NB4 (cell line): ENCODE data around the gene ERCC6L.

ENCODE experiments used
- MYC ChIP-seq: IDR thresholded peaks from 2 replicates; pipeline ENCODE4 v1.6.1; 2011; ENCODE audit warnings: low read depth, low read length
- TF ChIP-seq, protein P1 (sequence below): IDR thresholded peaks from one replicate; pipeline ENCODE4 v1.5.1; 2012; ENCODE audit warnings: low read depth, low read length
- TF ChIP-seq, protein P2 (sequence below): IDR thresholded peaks from 2 replicates; pipeline ENCODE4 v1.6.1; 2011; ENCODE audit warnings: low read depth, low read length

DNA sequence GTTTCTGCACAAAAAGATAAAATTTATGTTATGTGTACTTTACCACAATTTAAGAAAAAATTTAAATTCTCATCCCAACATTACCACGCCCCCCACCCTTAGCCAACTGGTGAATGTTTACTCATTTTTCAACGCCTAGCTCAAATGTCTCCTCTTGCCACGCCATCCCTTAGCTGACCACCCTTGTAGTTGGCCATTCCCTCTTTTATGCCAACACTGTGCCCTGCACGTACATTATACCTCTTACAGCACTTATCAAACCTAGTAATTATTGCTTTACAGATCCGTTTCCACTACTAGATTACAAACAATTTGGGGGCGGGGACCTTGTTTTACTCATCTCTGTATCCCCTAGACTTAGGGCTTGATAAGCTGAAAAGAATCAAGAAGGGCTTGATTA lies 644 bp downstream of the ERCC6L start:
- TF ChIP-seq, protein P1, sequence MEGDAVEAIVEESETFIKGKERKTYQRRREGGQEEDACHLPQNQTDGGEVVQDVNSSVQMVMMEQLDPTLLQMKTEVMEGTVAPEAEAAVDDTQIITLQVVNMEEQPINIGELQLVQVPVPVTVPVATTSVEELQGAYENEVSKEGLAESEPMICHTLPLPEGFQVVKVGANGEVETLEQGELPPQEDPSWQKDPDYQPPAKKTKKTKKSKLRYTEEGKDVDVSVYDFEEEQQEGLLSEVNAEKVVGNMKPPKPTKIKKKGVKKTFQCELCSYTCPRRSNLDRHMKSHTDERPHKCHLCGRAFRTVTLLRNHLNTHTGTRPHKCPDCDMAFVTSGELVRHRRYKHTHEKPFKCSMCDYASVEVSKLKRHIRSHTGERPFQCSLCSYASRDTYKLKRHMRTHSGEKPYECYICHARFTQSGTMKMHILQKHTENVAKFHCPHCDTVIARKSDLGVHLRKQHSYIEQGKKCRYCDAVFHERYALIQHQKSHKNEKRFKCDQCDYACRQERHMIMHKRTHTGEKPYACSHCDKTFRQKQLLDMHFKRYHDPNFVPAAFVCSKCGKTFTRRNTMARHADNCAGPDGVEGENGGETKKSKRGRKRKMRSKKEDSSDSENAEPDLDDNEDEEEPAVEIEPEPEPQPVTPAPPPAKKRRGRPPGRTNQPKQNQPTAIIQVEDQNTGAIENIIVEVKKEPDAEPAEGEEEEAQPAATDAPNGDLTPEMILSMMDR, result no peak
- no peak for TF ChIP-seq MYC
- TF ChIP-seq, protein P2, sequence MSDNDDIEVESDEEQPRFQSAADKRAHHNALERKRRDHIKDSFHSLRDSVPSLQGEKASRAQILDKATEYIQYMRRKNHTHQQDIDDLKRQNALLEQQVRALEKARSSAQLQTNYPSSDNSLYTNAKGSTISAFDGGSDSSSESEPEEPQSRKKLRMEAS, result no peak
